Activated gamma-delta T cell (primary cell): ENCODE data around the gene TTC28.
"Not testable (repeated sequence)": the region's sequence is repeated elsewhere in the genome, so short reads cannot be mapped to it uniquely, and the experiment has no call there.

Experiments
- DNase-seq: peaks from one replicate; lab custom pipeline; 2025; lab: John Stamatoyannopoulos, UW

Gene TTC28

GRCh38 chr22:28183078-28183860 is 496.4 kb downstream of the TTC28 start:
- no peak for DNase-seq

GRCh38 chr22:28180804-28181731 is 498.6 kb downstream of the TTC28 start:
- DNase-seq, result no peak

GRCh38 chr22:28179392-28179791 is 500.2 kb downstream of the TTC28 start:
- DNase-seq, result no peak

- no peak for DNase-seq
Observed at GRCh38 chr22:28175730-28176492, 503.7 kb downstream of the TTC28 start.

- no peak for DNase-seq
Observed at GRCh38 chr22:28174509-28174908, 505.1 kb downstream of the TTC28 start.

GRCh38 chr22:28172892-28173670 is 506.6 kb downstream of the TTC28 start:
- DNase-seq, result no peak

- no peak for DNase-seq
Observed at GRCh38 chr22:28171712-28172111, 507.9 kb downstream of the TTC28 start.

- DNase-seq, result no peak
Observed at GRCh38 chr22:28171115-28171514, 508.5 kb downstream of the TTC28 start.

GRCh38 chr22:28169314-28169713 is 510.3 kb downstream of the TTC28 start:
- not testable (repeated sequence) for DNase-seq

GRCh38 chr22:28155808-28156207 is 523.8 kb downstream of the TTC28 start:
- no peak for DNase-seq

- DNase-seq, result no peak
Observed at GRCh38 chr22:28154861-28155260, 524.8 kb downstream of the TTC28 start.

GRCh38 chr22:28151151-28151816 is 528.4 kb downstream of the TTC28 start:
- no peak for DNase-seq

- DNase-seq, result no peak
Observed at GRCh38 chr22:28148816-28149465, 530.7 kb downstream of the TTC28 start.

- no peak for DNase-seq
Observed at GRCh38 chr22:28147401-28147800, 532.2 kb downstream of the TTC28 start.

GRCh38 chr22:28146401-28147314 is 533.0 kb downstream of the TTC28 start:
- DNase-seq, result no peak

- no peak for DNase-seq
Observed at GRCh38 chr22:28143961-28144745, 535.5 kb downstream of the TTC28 start.

- DNase-seq, result no peak
Observed at GRCh38 chr22:28143241-28143865, 536.3 kb downstream of the TTC28 start.
